Type B pancreatic cell (in vitro differentiated cells): Measurements from ENCODE around the gene BRD1. TPM values are rescaled to one million over a fixed set of nuclear protein-coding genes. Genes with fewer than 3 reads are reported as not detected.
"Not testable (repeated sequence)": the region's sequence is repeated elsewhere in the genome, so short reads cannot be mapped to it uniquely, and the experiment has no call there.

ENCODE experiments used
- DNase-seq: peaks from one replicate; pipeline ENCODE4 v3.0.0; 2021; ENCODE audit warnings: mixed read lengths; ENCODE audit not compliant: unreplicated experiment; ENCODE audit errors: extremely low spot score
- H3K27ac Mint-ChIP-seq: 2 replicates; pipeline ENCODE4 v1.8.0; 2021; ENCODE audit warnings: mild to moderate bottlenecking, mixed read lengths
- H3K27me3 Mint-ChIP-seq: 2 replicates; pipeline ENCODE4 v1.8.0; 2021; ENCODE audit warnings: mixed read lengths
- H3K36me3 Mint-ChIP-seq: 2 replicates; pipeline ENCODE4 v1.8.0; 2021; ENCODE audit warnings: mixed read lengths
- H3K4me1 Mint-ChIP-seq: one replicate; pipeline ENCODE4 v1.8.0; 2021; ENCODE audit warnings: mixed read lengths; ENCODE audit not compliant: unreplicated experiment
- H3K4me3 Mint-ChIP-seq: 2 replicates; pipeline ENCODE4 v1.8.0; 2021; ENCODE audit warnings: mild to moderate bottlenecking, mixed read lengths
- H3K9me3 Mint-ChIP-seq: 2 replicates; pipeline ENCODE4 v1.8.0; 2021; ENCODE audit warnings: mixed read lengths
- CTCF ChIP-seq: fragments of 200-600 bp; sonication (generic); conservative IDR thresholded peaks from 2 replicates; pipeline ENCODE4 v1.5.0; 2021; ENCODE audit warnings: antibody characterized with exemption, mild to moderate bottlenecking
- total RNA-seq: library from RNA; stranded (reverse); gene quantifications from 2 replicates; pipeline ENCODE4 v1.2.1, GENCODE V29; 2021; ENCODE audit warnings: low replicate concordance

The BRD1 gene
- total RNA-seq, 1 donor from 2014 or later: 53.0 TPM

GRCh38 chr22:49783926-49784629 is 43.6 kb downstream of the BRD1 start:
- no peak overlapping the region for H3K4me3 Mint-ChIP-seq
- H3K4me1 Mint-ChIP-seq: peaks cover 7% of the 10 kb centered on the region
- no peak overlapping the region for H3K27ac Mint-ChIP-seq
- DNase-seq: no peak
- no peaks in the 10 kb centered on the region for H3K27me3 Mint-ChIP-seq
- H3K36me3 Mint-ChIP-seq: peaks cover 11% of the 10 kb centered on the region
- TF ChIP-seq CTCF: no peak
- H3K9me3 Mint-ChIP-seq: no peaks in the 10 kb centered on the region

GRCh38 chr22:49783036-49783746 is 44.5 kb downstream of the BRD1 start:
- Mint-ChIP-seq H3K36me3 (peaks cover 12% of the 10 kb centered on the region), H3K27me3 (no peaks in the 10 kb centered on the region), H3K27ac (no peak overlapping the region), H3K9me3 (no peaks in the 10 kb centered on the region), H3K4me1 (peaks cover 7% of the 10 kb centered on the region), H3K4me3 (no peak overlapping the region)
- TF ChIP-seq CTCF: no peak
- no peak for DNase-seq

- DNase-seq, H3K36me3 Mint-ChIP-seq, H3K27ac Mint-ChIP-seq, H3K4me3 Mint-ChIP-seq, H3K9me3 Mint-ChIP-seq, H3K27me3 Mint-ChIP-seq, H3K4me1 Mint-ChIP-seq: not testable (repeated sequence)
These were observed 45.8 kb downstream of the BRD1 start for GRCh38 chr22:49781886-49782285.

GRCh38 chr22:49781289-49781782 is 46.3 kb downstream of the BRD1 start:
- no peak for TF ChIP-seq CTCF
- no peaks in the 10 kb centered on the region for H3K9me3 Mint-ChIP-seq
- H3K36me3 Mint-ChIP-seq: peaks cover 8% of the 10 kb centered on the region
- no peak for DNase-seq
- H3K27me3 Mint-ChIP-seq: no peaks in the 10 kb centered on the region
- H3K4me3 Mint-ChIP-seq: no peak overlapping the region
- H3K4me1 Mint-ChIP-seq: peaks cover 7% of the 10 kb centered on the region
- H3K27ac Mint-ChIP-seq: no peak overlapping the region

GRCh38 chr22:49780698-49781288 is 46.9 kb downstream of the BRD1 start:
- DNase-seq: no peak
- Mint-ChIP-seq H3K9me3 (no peaks in the 10 kb centered on the region), H3K4me1 (peaks cover 7% of the 10 kb centered on the region), H3K4me3 (no peak overlapping the region), H3K36me3 (peaks cover 4% of the 10 kb centered on the region), H3K27ac (no peak overlapping the region), H3K27me3 (no peaks in the 10 kb centered on the region)
- no peak for TF ChIP-seq CTCF
